GM19099 (cell line): ENCODE data around the gene EVA1C.

Experiments
- POLR2A ChIP-seq: IDR thresholded peaks from 3 replicates; pipeline ENCODE4 v1.6.1; 2011; ENCODE audit warnings: low read depth; ENCODE audit not compliant: insufficient read length; ENCODE audit errors: extremely low read depth

The EVA1C gene

GRCh38 chr21:32442566-32443318 is 30.2 kb downstream of the EVA1C start:
- no peak for TF ChIP-seq POLR2A

GRCh38 chr21:32445101-32445500 is 32.6 kb downstream of the EVA1C start:
- TF ChIP-seq POLR2A = no peak

- no peak for TF ChIP-seq POLR2A
Observed at GRCh38 chr21:32447224-32447623, 34.7 kb downstream of the EVA1C start.

GRCh38 chr21:32448803-32449594 is 36.5 kb downstream of the EVA1C start:
- no peak for TF ChIP-seq POLR2A

- no peak for TF ChIP-seq POLR2A
Observed at GRCh38 chr21:32452641-32453040, 40.1 kb downstream of the EVA1C start.

- no peak for TF ChIP-seq POLR2A
Observed at GRCh38 chr21:32455548-32455947, 43.0 kb downstream of the EVA1C start.

GRCh38 chr21:32456497-32456918 is 44.0 kb downstream of the EVA1C start:
- no peak for TF ChIP-seq POLR2A

GRCh38 chr21:32457360-32457840 is 44.9 kb downstream of the EVA1C start:
- TF ChIP-seq POLR2A = no peak

- TF ChIP-seq POLR2A = no peak
Observed at GRCh38 chr21:32457962-32458361, 45.5 kb downstream of the EVA1C start.

GRCh38 chr21:32459972-32460371 is 47.5 kb downstream of the EVA1C start:
- TF ChIP-seq POLR2A = no peak

- no peak for TF ChIP-seq POLR2A
Observed at GRCh38 chr21:32461503-32461902, 49.0 kb downstream of the EVA1C start.

GRCh38 chr21:32463367-32463766 is 50.9 kb downstream of the EVA1C start:
- no peak for TF ChIP-seq POLR2A

GRCh38 chr21:32463889-32464300 is 51.4 kb downstream of the EVA1C start:
- no peak for TF ChIP-seq POLR2A

GRCh38 chr21:32467291-32467690 is 54.8 kb downstream of the EVA1C start:
- TF ChIP-seq POLR2A = no peak

- no peak for TF ChIP-seq POLR2A
Observed at GRCh38 chr21:32468681-32469111, 56.2 kb downstream of the EVA1C start.

GRCh38 chr21:32469628-32470027 is 57.1 kb downstream of the EVA1C start:
- TF ChIP-seq POLR2A = no peak
